Activated CD4-positive, CD25-positive, alpha-beta regulatory T cell treated with anti-CD3 and anti-CD28 coated beads, Interleukin-2, amount 50 U/mL, for 16 hours (primary cell): ENCODE data around the gene CABP2.
"Not testable (repeated sequence)": the region's sequence is repeated elsewhere in the genome, so short reads cannot be mapped to it uniquely, and the experiment has no call there.

ENCODE experiments used
- DNase-seq: peaks from one replicate; pipeline ENCODE4 v3.0.0-alpha.2; 2020; ENCODE audit warnings: low read depth, low spot score

CABP2 gene

GRCh38 chr11:67522844-67523555 lies at the start of gene CABP2:
TSS of gene CABP2 (minus strand) at chr11:67523446. CDS start at chr11:67523326, 120 bp downstream.
- no peak for DNase-seq

- DNase-seq, result no peak
These were observed 49.6 kb upstream of the CABP2 start for GRCh38 chr11:67572747-67573419.

GRCh38 chr11:67572305-67572704 lies 49.1 kb upstream of the CABP2 start:
- DNase-seq, result no peak

DNA sequence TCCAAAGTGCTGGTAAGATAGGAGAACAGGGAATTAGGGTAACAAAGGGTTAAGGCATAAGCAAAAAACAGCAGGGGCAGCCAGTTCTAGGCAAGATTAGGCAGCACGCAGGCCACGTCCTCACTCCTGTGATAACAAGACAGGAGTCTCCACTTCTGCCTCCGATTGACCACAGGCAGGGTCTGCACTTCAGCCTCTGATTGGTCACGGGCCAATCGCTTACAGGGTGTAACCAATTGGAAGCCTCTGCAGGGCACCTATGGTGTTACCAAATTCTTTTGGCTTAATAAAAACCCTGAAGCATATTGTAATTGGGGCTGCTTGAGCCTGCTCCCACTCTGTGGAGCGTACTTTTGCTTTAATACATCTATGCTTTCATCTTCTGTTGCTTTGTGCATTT lies 48.2 kb upstream of the CABP2 start:
- no peak for DNase-seq

- no peak for DNase-seq
These were observed 41.0 kb upstream of the CABP2 start for GRCh38 chr11:67564230-67564629.

GRCh38 chr11:67563705-67564114 lies 40.5 kb upstream of the CABP2 start:
- DNase-seq, result not testable (repeated sequence)

DNA sequence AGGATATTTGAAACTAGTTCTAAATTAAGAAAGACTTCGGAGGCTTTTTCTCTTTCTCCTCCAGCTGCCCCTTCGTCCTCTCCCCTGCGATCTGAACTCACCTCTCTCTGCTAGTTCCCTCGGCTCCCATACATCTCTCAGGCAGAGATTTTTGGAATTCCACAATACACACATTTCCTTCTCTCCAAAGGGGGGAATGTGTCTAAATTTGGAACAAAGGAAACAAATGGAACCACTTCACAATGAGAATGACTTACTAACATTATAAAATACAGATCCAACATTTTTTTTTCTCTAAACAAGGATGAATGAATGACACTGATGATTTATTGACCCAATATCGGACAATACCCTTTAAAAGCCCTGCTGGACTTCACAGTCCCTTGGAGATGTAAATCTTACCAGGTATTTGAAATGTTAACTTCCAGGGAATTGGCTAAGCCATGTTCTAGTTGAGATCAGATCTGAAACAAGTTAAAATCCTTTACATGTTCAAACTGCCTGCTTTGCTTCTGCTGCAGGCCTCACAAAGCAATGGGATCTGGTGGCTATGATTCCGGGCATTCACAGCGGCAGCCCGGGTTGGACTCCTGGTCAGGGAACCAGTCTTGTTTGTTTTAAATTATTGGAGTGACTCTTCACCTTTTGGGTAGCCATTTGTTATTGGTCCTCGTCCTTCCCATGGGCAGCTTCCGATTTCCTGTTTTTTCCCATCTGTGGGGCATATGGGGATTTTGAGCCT lies 39.9 kb upstream of the CABP2 start:
- DNase-seq, result no peak

DNA sequence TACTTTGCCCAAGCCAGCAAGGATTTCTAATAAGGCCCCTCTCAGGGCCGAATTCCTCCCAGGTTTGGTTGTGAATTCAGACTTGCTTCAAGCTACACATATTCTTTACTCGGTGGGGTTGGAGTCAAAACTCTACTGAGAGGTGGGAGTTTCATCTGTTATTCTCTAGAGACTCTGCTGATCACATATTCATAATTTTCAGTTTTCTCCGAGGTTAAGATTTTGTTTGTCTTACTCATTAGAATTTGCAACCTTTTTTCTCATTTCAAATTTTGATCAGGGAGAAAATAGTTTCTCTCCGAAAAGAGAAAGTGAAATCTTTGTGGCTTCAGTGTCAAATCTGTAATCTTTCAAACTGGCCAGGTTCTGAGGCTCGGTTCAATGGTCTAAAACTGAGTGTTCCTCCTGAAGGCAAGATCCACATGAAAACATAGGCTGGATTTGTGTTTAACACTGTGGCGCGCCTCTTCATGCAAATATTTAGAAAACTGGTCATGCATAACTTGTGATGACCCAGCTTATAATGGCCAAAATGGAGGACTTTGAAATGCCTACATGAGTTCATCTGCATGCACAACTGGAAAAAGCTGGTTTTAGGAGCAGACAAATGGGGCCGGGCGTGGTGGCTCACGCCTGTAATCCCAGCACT lies 38.8 kb upstream of the CABP2 start:
- DNase-seq, result no peak

DNA sequence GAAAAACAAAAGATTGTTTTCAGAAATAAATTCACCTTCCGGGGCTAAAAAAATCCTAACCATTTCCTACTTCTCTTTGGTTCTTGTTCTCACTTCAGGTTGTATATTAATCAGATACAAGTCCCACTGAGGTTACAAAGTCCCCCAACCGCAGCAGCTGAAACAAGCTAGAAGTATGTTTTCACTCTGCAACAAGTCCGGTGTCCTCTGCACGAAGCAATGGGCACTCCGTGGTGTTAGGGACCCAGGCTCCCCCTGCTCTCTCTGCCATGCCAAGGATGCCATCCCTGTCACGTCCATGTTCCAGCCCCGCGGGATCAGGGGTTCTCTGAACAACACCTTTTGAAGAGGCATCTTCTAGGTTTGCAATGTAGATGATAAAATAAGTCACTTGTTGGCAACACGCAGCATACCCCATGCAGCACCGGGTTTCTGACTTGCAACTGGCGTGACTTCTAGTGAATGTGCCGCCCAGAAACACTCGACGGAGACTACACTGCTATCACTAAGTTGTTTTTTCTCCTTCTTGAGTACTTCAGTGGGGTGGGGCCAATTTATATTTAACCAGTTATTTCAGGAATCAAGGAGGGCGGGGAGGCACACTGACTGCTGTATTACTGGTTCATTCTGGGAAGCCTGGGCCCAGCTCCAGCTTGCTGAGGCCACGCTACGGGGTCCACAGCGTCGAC lies 35.0 kb upstream of the CABP2 start:
- DNase-seq, result no peak

GRCh38 chr11:67556244-67556643 lies 33.0 kb upstream of the CABP2 start:
- no peak for DNase-seq

DNA sequence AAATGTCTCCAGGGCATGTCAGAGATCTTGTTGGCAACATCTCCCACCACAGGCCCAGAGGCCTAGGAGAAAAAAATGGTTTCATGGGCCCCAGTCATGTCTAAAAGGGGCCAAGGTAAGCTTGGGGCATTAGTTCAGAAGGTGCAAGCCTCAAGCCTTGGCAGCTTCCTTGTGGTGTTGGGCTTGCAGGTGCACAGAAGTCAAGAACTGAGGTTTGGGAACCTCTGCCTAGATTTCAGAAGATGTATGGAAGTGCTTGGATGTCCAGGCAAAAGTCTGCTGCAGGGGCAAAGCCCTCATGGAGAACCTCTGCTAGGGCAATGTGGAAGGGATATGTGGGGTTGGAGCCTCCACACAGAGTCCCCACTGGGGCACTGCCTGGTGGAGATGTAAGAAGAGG lies 28.5 kb upstream of the CABP2 start:
- not testable (repeated sequence) for DNase-seq

GRCh38 chr11:67551127-67551526 lies 27.9 kb upstream of the CABP2 start:
- DNase-seq, result no peak

DNA sequence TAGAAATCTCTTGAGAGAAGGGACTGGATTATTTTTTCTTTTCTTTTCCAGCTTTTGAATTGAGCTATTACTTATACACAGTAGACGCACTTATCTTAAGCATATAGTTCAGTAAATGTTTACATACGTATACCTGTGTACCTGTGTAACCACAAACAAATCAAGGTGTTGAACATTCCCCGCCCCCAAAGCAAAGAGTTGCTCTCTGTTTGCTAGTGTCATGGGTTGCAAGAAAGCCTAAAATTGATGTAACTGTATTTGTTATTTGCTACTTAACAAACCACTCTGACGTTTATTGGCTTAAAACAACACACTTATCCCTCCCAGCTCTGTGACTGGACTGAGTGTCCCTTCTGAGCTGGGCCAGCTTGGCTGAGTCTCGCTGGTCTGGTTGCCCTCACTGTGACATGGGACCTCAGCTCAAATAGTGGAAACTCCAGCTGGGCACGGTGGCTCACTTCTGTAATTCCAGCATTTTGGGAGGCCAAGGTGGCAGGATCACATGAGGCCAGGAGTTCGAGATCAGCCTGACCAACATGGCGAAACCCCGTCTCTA lies 25.4 kb upstream of the CABP2 start:
- no peak for DNase-seq

DNA sequence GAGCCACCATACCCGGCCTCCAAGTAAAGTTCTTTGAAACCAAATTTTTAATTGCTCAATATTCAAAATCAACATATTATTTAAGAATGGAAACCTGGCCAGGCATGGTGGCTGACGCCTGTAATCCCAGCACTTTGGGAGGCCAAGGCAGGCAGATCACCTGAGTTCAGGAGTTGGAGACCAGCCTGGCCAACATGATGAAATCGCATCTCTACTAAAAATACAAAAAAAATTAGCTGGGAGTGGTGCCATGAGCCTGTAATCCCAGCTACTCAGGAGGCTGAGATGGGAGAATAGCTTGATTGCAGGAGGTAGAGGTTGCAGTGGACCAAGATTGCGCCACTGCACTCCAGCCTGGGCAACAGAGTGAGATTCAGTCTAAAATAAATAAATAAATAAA lies 24.9 kb upstream of the CABP2 start:
- not testable (repeated sequence) for DNase-seq

DNA sequence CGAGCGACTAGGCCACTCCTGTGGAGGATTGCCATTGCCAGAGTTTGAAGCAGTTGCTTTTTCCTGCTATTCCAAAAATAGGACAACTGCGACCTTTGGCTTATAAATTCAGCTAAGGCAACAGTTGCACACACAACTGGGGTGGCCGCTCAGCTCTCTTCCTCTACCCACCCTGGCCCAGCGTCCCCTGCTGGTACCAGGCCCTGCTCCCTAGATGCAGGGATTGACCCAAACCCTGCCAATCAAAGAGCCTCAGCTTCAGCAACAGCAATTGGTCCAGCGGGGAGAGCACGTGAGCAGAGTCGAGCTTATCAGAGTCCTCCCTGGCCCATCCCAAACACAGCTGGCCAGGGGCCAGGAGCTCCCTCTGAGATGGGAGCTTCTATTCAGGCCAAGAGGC lies 22.0 kb upstream of the CABP2 start:
- no peak for DNase-seq

- no peak for DNase-seq
These were observed 21.5 kb upstream of the CABP2 start for GRCh38 chr11:67544616-67545242.

DNA sequence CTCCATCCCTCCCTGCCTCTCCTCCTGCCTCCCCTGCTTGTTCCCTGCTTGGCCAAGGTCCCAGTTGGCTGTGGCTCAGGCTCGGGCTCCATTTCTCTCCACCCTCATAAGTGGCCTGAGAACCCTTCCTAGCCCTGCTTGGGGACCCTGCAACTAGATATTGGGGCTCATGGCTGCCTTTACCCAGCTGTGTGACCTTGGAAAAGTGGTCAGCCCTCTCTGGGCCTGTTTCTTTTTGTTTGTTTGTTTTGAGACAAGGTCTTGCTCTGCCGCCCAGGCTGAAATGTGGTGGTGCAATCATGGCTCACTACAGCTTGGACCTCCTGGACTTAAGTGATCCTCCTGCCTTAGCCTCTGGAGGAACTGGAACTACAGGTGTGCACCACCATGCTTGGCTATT lies 20.3 kb upstream of the CABP2 start:
- DNase-seq, result no peak

- DNase-seq, result no peak
These were observed 19.7 kb upstream of the CABP2 start for GRCh38 chr11:67542971-67543370.

- no peak for DNase-seq
These were observed 18.9 kb upstream of the CABP2 start for GRCh38 chr11:67542169-67542568.

GRCh38 chr11:67541198-67541597 lies 18.0 kb upstream of the CABP2 start:
- no peak for DNase-seq

DNA sequence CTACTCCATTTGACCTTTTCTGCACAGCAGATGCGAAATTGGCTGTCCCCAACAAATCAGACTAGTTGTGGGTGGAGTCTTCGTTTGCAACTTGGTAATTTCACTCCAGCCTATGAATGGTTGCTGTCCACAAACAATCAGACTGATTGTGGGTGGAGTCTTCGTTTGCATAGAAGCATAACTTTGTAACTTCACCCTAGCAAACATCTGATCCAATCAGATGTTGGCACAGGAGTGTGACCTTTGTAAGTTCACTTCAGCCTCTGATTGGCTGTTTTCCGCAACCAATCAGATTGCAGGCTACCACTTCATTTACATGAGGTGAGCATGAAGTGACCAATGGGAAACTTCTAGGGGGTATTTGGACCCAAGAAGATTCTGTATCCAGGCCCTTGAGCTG lies 16.3 kb upstream of the CABP2 start:
- no peak for DNase-seq
